GM19452 (cell line): ENCODE measurements around the gene FBH1.
"Not testable (repeated sequence)": the region's sequence is repeated elsewhere in the genome, so short reads cannot be mapped to it uniquely, and the experiment has no call there.

Source experiments
- ATAC-seq: cut with Tn5 transposase; IDR thresholded peaks from one replicate; pipeline ENCODE4 v1.9.1; 2021; ENCODE audit not compliant: unreplicated experiment

The FBH1 gene

DNA sequence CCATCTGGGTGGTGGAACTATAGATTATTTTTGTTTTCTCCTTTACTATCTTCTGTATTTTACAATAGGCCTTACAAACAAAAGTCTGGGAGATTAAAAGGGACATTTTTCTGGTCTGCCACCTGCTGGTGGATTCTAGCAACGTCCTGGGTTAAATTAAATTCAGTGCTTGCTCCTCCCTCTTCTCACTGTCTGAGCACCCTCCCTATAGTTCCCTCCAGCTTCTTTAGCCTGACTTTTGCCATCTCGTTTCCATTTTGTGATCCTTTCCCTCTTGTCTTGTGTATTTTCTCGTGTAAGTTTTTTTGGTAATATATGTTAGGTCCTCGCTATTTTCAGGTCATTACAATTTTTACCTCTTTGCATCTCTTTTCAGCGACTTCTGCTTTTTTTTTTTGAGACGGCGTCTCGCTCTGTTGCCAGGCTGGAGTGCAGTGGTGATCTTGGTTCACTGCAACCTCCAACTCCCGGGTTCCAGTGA, 16.5 kb upstream of the FBH1 start:
- peak; percentile 84 for ATAC-seq

- no peak for ATAC-seq
Measured at GRCh38 chr10:5876181-5876768, 13.8 kb upstream of the FBH1 start.

GRCh38 chr10:5877041-5877440, 13.0 kb upstream of the FBH1 start:
- ATAC-seq = not testable (repeated sequence)

DNA sequence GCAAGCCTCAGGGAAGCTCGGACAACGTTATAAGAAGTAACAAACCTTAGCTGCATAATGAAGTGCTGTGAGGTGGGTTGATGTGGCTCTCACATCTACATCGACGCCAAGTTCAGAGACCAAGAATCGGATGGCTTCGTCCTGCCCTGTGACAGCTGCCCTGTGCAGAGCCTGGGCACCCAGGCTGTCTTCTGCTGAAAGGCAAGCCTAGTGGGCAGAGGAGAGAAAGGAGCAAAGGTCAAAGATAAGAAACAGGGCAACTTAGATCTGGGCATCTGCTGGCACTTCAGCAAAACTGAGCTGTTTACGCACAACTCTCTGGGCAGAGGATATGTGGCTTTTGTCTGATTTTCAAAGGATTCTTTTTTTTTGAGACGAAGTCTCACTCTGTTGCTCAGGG, 7.1 kb upstream of the FBH1 start:
- ATAC-seq = no peak

- no peak for ATAC-seq
Measured at GRCh38 chr10:5885619-5886018, 4.4 kb upstream of the FBH1 start.

- no peak for ATAC-seq
Measured at GRCh38 chr10:5887029-5887428, 3.0 kb upstream of the FBH1 start.

DNA sequence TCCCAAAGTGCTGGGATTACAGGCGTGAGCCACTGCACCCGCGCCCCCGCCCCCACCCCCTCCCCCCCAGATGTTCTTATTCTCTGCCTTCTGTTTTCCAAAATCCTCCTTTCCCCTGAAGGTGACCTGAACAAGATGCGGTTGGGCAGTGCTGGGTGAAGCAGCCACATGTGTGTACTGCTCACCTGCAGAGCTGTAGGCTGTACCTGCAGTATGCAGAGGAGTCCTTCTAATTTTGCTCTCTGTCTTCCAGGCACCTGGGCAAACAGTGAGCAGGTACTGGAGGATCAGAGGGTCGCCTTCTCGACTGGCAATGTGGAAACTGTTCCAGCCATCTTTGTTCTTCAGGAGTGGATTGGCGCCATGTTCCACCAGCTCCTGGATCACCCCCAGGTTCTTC, 2.4 kb upstream of the FBH1 start:
- ATAC-seq = no peak

DNA sequence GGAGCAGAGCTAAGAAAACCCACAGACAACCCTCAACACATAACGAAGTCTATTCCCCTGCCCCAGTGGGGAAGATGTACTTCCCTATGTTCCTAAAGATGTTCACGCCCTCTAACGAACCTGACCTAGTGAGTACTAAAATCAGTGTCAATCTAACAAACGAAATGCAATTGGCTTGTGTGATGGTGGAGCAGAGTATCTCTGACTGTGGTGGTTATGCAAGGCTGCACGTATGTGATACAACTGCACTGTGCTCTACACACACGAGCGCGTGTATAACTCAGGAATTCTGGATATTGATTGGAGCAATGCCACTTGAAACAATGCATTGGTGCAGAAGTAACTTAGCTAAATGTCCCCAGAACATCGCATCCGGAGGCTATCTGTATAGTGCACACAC, 1.7 kb upstream of the FBH1 start:
- no peak for ATAC-seq

DNA sequence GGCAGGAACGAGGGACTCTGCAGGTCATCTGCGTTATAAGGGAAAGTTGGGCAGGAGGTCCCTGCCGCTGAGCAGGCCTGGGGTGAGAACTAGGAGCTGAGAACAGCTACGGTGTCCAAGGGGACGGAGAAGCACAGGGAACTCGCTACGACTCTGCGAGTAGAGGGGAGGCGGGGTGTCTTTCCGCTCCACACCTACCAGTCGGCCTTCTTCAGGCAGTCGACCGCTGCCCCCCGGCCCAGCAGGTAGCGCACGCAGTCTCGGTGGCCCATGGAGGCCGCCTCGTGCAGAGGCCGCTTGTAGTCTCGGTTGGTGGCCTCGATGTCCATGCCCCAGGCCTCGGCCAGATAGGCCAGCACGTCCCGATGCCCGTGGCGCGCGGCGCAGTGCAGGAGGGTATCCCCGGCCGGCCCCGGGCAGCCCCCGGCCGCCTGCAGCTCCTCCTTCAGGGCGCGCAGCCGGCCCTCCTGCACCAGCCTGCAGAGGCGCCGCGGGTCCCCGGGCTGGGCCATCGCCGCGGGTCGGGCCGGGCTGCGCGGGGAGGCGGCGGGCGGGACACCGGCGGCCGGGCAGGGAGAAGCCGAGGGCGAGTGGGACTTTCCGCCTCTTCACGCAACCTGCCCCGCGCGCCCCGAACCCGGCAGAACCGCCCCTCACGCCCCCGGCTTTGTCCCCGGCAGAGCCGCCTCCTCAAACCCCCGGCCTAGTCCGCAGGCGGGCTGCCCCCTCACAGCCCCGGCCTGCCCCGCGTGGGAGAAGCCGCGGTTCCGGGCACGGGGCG, 1.0 kb upstream of the FBH1 start:
- peak; percentile 25 for ATAC-seq

DNA sequence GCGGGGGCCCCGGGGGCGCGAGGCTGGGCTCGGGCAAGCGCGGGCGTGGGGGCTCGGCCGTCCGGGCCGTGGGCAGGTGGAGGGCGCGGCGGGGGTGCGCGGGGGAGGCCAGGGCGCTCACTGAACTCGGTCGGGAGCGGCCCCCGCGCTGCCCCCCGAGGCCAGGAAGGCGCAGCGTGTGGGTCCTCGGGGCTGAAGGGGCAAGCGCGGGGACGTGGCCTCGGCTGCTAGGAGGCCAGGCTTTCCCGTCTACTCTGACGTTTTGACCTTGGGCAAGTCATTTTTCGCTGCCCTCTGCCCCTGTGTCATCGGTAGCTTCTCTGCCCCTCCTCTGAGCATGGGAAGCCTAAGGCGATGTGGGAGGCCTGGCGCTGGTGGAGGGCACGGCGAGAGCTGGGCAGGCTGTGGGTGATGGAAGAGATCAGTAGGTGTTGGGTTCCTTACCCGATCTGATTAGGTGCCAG, 441 bp downstream of the FBH1 start:
- ATAC-seq = peak; percentile 2

DNA sequence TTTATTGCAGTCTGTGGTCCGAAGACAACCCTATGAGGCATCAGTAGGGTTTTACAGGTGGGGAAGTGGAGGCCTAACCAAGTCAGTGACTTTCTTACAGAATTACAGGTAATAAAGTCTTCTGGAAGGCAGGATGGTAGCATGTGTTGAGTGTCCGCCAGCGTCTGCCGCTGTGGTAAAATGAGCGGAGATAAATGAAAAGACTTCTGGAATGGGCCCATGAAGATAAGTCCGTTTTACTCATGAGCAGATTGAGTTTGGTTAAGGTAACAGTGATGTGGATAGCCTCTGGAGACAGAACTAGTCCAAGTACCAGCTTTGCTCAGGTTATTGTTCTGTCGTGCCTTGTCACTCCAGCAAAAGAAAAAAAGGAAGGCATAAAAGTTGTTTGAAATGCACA, 966 bp downstream of the FBH1 start:
- ATAC-seq = no peak

DNA sequence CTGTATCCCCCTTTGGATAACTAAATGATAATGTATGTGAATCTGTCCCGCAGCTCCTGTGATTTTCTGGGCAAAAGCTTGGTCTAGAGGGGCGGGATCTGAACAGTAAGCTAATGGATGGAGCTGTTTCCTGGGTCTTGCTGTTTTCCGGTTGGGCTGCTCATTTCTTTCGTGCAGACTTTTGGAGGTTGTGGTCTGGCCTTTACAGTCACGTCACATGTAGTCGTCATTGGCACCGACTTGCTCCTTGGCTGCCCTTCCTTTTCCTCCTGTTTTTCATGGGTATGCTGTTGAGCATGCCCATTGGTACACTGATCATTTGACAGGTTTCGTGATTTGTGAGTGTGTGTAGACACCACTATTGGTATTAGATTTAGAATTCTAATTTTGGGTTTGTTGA, 2.0 kb downstream of the FBH1 start:
- no peak for ATAC-seq

GRCh38 chr10:5893321-5893720, 3.3 kb downstream of the FBH1 start:
- ATAC-seq = no peak

- ATAC-seq = no peak
Measured at GRCh38 chr10:5894403-5894802, 4.4 kb downstream of the FBH1 start.

GRCh38 chr10:5894873-5895272, 4.8 kb downstream of the FBH1 start:
- no peak for ATAC-seq

DNA sequence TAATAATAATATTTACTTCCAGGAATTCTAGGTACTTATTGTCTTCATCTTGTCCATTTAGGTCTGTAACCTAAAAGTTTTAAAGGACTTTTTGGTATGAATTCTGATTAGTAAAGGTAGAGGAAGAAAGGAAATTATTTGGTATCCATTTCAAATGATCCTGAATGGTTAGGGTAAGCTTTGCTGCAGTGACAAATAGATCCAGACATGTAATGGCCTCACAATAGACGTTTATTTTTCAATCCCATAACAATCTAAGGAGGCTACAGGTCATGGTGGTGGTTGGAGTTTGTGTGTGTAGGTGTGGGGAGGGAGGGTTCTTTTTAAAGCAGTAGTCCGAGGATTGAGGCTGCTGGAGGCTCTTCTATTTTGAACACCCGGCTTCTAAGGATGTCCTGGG, 5.3 kb downstream of the FBH1 start:
- no peak for ATAC-seq

DNA sequence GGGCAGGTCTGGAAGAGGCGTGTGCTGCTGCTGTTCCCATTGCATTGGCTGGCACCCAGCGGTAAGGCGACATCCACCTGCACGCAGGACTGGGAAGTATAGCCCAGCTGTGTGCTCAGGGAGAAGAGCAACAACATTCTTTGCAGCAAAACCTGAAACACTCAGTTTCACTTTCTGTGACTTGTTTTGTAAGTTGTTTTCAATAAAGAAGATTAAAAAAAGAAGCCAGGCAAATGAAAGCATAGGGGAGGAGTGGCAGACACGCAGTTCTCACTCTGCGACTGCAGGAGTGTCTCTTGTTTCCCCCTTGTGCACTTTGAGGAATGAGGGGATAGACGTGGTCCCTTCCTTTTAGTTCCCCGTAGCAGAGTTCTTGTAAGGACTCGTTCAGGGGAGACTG, 5.8 kb downstream of the FBH1 start:
- peak; percentile 72 for ATAC-seq

DNA sequence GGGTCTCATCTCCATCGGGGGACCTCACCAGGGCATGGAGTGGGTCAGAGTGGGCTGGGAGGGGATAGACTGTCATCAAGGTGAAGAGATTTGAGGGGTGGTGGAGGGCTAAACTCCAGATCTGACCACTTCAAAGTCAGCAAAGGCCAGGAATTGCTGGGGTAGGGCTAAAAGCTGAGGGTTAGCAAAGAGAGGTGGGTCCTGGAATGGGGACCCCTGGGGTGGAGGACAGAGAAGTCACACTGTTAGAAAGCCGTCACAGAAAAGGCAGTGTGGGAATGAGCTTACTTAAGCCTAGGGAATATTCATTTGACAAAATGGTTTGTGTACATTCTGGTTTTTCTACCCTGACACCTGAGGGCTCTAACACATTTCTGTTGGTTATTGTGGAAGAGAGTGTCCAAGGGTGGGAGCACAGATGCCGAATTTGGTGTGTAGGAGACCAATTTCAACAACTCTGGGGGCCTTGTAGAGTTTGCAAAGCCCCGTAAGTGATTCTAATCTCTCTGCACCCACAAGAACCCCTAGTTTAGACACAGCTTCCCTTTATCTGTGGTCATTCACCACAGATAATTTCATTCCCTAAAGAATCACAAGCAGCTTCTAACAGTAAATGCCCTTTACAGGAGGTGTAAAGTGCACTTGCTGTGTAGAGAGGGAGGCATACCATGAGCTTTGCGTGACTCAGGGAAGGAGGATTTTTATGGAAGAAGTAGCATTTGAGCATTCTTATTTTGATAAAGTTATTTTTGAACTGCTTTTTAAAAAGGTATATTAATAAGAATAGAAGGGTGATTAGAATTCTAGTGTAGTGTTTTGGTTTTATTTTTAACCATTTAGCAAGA, 6.4 kb downstream of the FBH1 start:
- ATAC-seq = no peak

- ATAC-seq = no peak
Measured at GRCh38 chr10:5897053-5897340, 7.0 kb downstream of the FBH1 start.

DNA sequence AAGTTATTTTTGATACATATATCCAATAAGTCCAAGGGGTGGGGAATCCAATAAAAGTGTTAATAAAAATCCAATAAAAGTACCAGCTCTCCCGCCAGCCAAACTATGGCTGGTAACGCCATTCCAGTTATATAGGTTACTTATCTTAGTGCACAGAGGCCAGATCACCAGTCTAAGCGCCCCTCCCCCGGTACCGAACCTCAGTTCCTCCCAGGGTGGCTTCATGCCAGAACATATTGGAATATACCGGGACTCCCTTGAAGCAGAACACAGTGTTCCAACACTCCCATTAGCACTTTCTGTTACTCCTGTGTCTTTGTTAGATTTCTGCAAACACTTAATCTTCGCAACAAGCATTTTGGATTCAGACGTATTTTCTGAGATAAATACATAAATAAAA, 7.5 kb downstream of the FBH1 start:
- no peak for ATAC-seq

- ATAC-seq = no peak
Measured at GRCh38 chr10:5898163-5898562, 8.1 kb downstream of the FBH1 start.

- ATAC-seq = no peak
Measured at GRCh38 chr10:5900247-5900646, 10.2 kb downstream of the FBH1 start.
